ENCODE results near the gene ATP10B.
"Not testable (repeated sequence)": the region's sequence is repeated elsewhere in the genome, so short reads cannot be mapped to it uniquely, and the experiment has no call there.

ATP10B gene

GRCh38 chr5:160887780-160888179 lies 35.8 kb upstream of the ATP10B start:
- no peaks in the 10 kb centered on the region for H3K27me3 ChIP-seq (ENCODE audit: insufficient read depth, low read length)
- H3K4me2 ChIP-seq (ENCODE audit: low read length): no peak overlapping the region
- H3K9me2 ChIP-seq (ENCODE audit: low read depth, low read length): no peaks in the 10 kb centered on the region

GRCh38 chr5:160873560-160874200 lies 21.7 kb upstream of the ATP10B start:
- not testable (repeated sequence) for H4K20me1 ChIP-seq (ENCODE audit: insufficient read depth, low read length); H3K9ac ChIP-seq (ENCODE audit: low read length)

More at GRCh38 chr5:160887780-160888179, 35.8 kb upstream of the ATP10B start:
- Histone ChIP-seq H3K9me3 (ENCODE audit: low read length) (no peaks in the 10 kb centered on the region), H3K4me1 (ENCODE audit: insufficient read depth, low read length, severe bottlenecking) (no peaks in the 10 kb centered on the region), H3F3A (ENCODE audit: insufficient read depth, low read length) (no peaks in the 10 kb centered on the region), H3K79me2 (ENCODE audit: insufficient read depth, low read length) (no peaks in the 10 kb centered on the region), H4K20me1 (ENCODE audit: insufficient read depth, low read length) (no peaks in the 10 kb centered on the region), H2AFZ (ENCODE audit: low read length) (no peak overlapping the region), H3K36me3 (ENCODE audit: insufficient read depth, low read length) (no peaks in the 10 kb centered on the region), H3K9ac (ENCODE audit: low read length) (no peak overlapping the region), H3K4me3 (ENCODE audit: low read depth, low read length, poor library complexity, severe bottlenecking) (no peak overlapping the region), H3K27ac (ENCODE audit: low read depth, low read length, poor library complexity, severe bottlenecking) (no peak overlapping the region)
- no peak for TF ChIP-seq CTCF (IDR thresholded peaks at IDR 0.05; ENCODE audit: low read length)
- TF ChIP-seq EZH2 (IDR thresholded peaks at IDR 0.05; ENCODE audit: borderline replicate concordance, low read length): no peak

GRCh38 chr5:160869989-160870521 lies 18.0 kb upstream of the ATP10B start:
- H2AFZ ChIP-seq (ENCODE audit: low read length): no peak overlapping the region
- no peak for TF ChIP-seq CTCF (IDR thresholded peaks at IDR 0.05; ENCODE audit: low read length)
- TF ChIP-seq EZH2 (IDR thresholded peaks at IDR 0.05; ENCODE audit: borderline replicate concordance, low read length): no peak
- no peaks in the 10 kb centered on the region for H3K4me1 ChIP-seq (ENCODE audit: insufficient read depth, low read length, severe bottlenecking)
- H3K4me2 ChIP-seq (ENCODE audit: low read length): no peak overlapping the region
- no peaks in the 10 kb centered on the region for H3K79me2 ChIP-seq (ENCODE audit: insufficient read depth, low read length)
- no peak overlapping the region for H3K27ac ChIP-seq (ENCODE audit: low read depth, low read length, poor library complexity, severe bottlenecking)
- no peaks in the 10 kb centered on the region for H4K20me1 ChIP-seq (ENCODE audit: insufficient read depth, low read length)
- H3K27me3 ChIP-seq (ENCODE audit: insufficient read depth, low read length): no peaks in the 10 kb centered on the region
- no peak overlapping the region for H3K4me3 ChIP-seq (ENCODE audit: low read depth, low read length, poor library complexity, severe bottlenecking)
- H3K9me3 ChIP-seq (ENCODE audit: low read length): no peaks in the 10 kb centered on the region
- no peak overlapping the region for H3K9ac ChIP-seq (ENCODE audit: low read length)
- H3F3A ChIP-seq (ENCODE audit: insufficient read depth, low read length): no peaks in the 10 kb centered on the region
- H3K9me2 ChIP-seq (ENCODE audit: low read depth, low read length): no peaks in the 10 kb centered on the region
- no peaks in the 10 kb centered on the region for H3K36me3 ChIP-seq (ENCODE audit: insufficient read depth, low read length)

More at GRCh38 chr5:160873560-160874200, 21.7 kb upstream of the ATP10B start:
- H3K9me3 ChIP-seq (ENCODE audit: low read length); H3K9me2 ChIP-seq (ENCODE audit: low read depth, low read length); H3K79me2 ChIP-seq (ENCODE audit: insufficient read depth, low read length); H3F3A ChIP-seq (ENCODE audit: insufficient read depth, low read length); H3K4me2 ChIP-seq (ENCODE audit: low read length); H3K27me3 ChIP-seq (ENCODE audit: insufficient read depth, low read length); H3K36me3 ChIP-seq (ENCODE audit: insufficient read depth, low read length); H2AFZ ChIP-seq (ENCODE audit: low read length); H3K4me3 ChIP-seq (ENCODE audit: low read depth, low read length, poor library complexity, severe bottlenecking); H3K27ac ChIP-seq (ENCODE audit: low read depth, low read length, poor library complexity, severe bottlenecking); H3K4me1 ChIP-seq (ENCODE audit: insufficient read depth, low read length, severe bottlenecking): not testable (repeated sequence)

- Histone ChIP-seq H3K4me2 (ENCODE audit: low read length) (no peak overlapping the region), H3F3A (ENCODE audit: insufficient read depth, low read length) (no peaks in the 10 kb centered on the region), H3K9me2 (ENCODE audit: low read depth, low read length) (no peaks in the 10 kb centered on the region), H3K4me1 (ENCODE audit: insufficient read depth, low read length, severe bottlenecking) (no peaks in the 10 kb centered on the region), H3K79me2 (ENCODE audit: insufficient read depth, low read length) (no peaks in the 10 kb centered on the region), H3K9ac (ENCODE audit: low read length) (no peak overlapping the region), H3K36me3 (ENCODE audit: insufficient read depth, low read length) (no peaks in the 10 kb centered on the region), H4K20me1 (ENCODE audit: insufficient read depth, low read length) (no peaks in the 10 kb centered on the region), H3K27me3 (ENCODE audit: insufficient read depth, low read length) (no peaks in the 10 kb centered on the region), H3K4me3 (ENCODE audit: low read depth, low read length, poor library complexity, severe bottlenecking) (no peak overlapping the region), H3K27ac (ENCODE audit: low read depth, low read length, poor library complexity, severe bottlenecking) (no peak overlapping the region), H3K9me3 (ENCODE audit: low read length) (no peaks in the 10 kb centered on the region), H2AFZ (ENCODE audit: low read length) (no peak overlapping the region)
- TF ChIP-seq CTCF (IDR thresholded peaks at IDR 0.05; ENCODE audit: low read length) (no peak), EZH2 (IDR thresholded peaks at IDR 0.05; ENCODE audit: borderline replicate concordance, low read length) (no peak)
These were observed 16.0 kb upstream of the ATP10B start for GRCh38 chr5:160867976-160868375.
